C4-2B (cell line): ENCODE data around the gene EBP.

Source experiments
- ZFX ChIP-seq: fragments of 450-650 bp; IDR thresholded peaks from 2 replicates; pipeline ENCODE4 v1.6.1; 2017
- TF ChIP-seq, protein P1 (sequence below): fragments of 450-650 bp; conservative IDR thresholded peaks from 2 replicates; pipeline ENCODE4 v1.5.1; 2017; ENCODE audit warnings: mild to moderate bottlenecking

DNA sequence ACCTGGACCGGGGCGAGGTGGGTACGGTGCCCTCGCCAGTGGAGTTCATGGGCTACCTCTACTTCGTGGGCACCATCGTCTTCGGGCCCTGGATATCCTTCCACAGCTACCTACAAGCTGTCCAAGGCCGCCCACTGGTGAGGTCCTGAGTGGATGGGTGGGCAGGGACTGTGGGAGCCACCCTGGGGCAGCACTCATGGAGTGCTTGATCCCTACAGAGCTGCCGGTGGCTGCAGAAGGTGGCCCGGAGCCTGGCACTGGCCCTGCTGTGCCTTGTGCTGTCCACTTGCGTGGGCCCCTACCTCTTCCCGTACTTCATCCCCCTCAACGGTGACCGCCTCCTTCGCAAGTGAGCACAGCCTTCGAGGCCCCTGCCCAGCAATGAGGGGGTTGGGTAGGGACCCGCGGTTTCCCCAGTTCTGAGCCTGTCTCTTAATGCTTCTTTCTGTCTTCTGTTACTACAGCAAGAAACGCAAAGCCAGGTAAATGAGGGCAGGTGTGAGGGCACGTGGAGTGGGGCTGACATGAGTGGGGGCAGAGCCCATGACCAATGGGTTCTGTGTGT lies 9.2 kb upstream of the EBP start:
- TF ChIP-seq, protein P1, sequence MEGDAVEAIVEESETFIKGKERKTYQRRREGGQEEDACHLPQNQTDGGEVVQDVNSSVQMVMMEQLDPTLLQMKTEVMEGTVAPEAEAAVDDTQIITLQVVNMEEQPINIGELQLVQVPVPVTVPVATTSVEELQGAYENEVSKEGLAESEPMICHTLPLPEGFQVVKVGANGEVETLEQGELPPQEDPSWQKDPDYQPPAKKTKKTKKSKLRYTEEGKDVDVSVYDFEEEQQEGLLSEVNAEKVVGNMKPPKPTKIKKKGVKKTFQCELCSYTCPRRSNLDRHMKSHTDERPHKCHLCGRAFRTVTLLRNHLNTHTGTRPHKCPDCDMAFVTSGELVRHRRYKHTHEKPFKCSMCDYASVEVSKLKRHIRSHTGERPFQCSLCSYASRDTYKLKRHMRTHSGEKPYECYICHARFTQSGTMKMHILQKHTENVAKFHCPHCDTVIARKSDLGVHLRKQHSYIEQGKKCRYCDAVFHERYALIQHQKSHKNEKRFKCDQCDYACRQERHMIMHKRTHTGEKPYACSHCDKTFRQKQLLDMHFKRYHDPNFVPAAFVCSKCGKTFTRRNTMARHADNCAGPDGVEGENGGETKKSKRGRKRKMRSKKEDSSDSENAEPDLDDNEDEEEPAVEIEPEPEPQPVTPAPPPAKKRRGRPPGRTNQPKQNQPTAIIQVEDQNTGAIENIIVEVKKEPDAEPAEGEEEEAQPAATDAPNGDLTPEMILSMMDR = no peak
- TF ChIP-seq ZFX = no peak
